ENCODE data around the gene BBS1.
"Not testable (repeated sequence)": the region's sequence is repeated elsewhere in the genome, so short reads cannot be mapped to it uniquely, and the experiment has no call there.

BBS1 gene

DNA sequence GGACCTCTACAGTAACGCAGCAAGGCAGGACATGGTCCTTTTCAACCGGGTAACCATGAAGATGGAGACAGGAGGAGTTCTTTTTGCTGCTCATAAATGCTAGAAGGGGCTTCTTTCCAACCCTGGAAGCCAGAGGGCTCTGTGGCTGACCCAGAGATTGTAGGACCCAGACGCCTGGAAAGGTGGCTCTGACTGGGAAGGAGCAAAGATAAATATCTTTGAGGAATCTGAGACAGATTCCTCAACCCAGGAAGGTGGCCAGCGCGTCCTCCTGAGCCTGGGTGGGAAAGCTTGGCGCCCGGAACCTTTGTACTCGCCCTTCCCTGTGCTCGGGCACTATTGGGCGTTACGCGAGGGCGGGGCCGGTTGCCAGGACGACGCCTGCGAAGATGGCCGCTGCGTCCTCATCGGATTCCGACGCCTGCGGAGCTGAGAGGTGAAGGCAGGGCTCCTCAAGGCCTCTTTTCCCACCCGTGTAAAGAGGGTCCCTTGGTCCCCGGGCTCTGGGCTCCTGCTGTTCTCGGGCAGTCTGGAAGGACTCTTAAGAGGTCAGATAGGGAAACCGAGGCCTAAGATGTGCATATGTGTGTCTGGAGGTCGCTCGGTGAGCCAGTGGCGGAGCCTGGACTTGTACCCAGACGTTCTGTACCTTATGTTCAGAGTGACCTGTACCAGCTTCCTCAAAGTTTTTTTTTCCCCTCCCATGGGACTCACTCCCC, at the start of gene BBS1:
BBS1 (plus strand) TSS at position 365 of the 719 bp plus-strand sequence; CDS start at position 390, 25 bp downstream.
- DNase-seq: peak; percentile 61

GRCh38 chr11:66462010-66462409, 48.4 kb upstream of the BBS1 start:
- no peak for DNase-seq

GRCh38 chr11:66462911-66463310, 47.5 kb upstream of the BBS1 start:
- DNase-seq: no peak

DNA sequence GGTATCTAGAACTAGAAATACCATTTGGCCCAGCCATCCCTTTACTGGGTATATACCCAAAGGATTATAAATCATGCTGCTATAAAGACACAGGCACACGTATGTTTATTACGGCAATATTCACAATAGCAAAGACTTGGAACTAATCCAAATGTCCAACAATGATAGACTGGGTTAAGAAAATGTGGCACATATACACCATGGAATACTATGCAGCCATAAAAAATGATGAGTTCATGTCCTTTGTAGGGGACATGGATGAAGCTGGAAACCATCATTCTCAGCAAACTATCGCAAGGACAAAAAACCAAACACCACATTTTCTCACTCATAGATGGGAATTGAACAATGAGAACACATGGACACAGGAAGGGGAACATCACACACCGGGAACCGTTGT, 46.3 kb upstream of the BBS1 start:
- not testable (repeated sequence) for DNase-seq

DNA sequence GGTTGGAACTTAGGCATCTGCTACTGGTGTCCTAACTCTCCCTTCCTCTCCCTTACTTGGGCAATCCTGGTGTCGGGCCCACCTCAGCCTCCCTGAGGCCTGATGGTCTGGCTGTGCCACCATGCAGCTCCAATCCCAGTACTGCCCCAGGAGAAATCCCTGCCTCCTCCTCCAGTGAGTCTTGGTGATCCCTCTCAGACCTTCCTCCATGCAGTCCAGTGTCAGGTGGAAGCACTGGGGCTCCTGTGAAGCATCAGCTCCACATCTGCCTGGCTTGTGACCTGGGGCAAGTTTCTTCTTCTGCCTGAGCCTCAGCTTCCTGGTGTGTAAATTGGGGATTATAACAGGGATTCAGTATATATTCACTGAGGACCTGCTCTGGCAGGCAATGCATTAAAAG, 45.5 kb upstream of the BBS1 start:
- no peak for DNase-seq

DNA sequence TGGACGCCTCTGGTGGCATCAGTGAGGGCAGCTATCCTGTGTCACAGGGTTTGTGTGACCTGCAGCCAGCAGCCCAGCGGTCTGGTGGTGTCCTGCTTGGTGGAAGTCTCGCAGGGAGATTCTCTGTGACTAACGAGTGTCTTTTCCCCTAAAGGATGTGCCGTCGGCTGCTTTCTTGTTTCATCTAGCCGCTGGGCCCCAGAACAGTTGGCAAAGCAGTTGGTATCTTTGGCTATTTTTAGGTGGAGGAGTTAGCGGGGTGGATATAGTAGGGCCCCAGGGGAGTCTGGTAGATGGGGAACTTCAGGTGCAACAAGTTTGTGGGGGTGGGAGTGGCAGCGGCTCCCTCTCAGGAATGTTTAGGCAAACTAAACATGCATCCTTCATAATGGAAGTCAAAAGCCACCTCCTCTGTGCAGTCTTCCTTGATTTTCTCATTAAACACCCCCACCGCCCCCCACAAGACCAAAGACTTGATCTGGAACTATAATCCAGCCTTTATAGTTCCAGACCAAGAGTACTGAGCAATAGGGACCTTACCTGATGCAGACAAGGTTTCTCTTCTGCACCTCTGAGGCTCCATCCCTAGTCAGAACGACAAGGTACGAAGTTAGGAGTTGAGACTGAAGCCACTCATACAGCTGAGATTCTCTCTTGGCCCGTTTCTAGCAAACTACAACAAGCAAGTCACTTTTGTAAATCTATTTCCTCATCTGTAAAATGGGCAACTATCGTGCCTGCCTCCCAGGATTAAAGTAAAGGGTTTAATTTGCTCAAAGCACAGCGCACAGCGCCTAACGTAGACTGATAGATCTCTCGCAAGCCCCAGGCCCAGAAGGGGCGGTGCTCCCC, 44.8 kb upstream of the BBS1 start:
- DNase-seq: peak; percentile 51

- peak; percentile 80 for DNase-seq
These were observed 44.0 kb upstream of the BBS1 start, which contains the start of gene PELI3 for GRCh38 chr11:66466225-66467033. TSS of gene PELI3 (plus strand) at chr11:66466905. CDS start at chr11:66468129, 1,224 bp downstream.

GRCh38 chr11:66467034-66467659, 43.3 kb upstream of the BBS1 start:
- DNase-seq: no peak

GRCh38 chr11:66467756-66468155, 42.7 kb upstream of the BBS1 start:
- peak; percentile 88 for DNase-seq

DNA sequence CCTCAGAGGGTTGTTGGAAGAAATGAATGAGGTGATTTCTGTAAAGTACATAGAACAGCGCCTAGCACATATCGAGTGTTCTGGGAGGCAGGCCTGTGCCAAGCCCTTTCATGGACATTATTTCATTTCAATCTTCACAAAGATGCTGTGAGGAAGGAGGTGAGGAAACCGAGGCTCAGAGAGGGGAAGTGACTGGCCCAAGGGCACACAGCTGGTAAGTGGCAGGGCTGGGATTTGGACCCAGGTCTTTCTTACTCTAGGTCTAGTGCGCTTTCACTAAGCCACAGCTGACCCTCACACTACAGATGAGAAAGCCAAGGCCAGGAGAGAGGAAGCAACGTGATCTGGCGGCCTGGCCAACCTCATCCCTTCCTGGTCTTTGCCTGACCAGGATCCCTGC, 41.7 kb upstream of the BBS1 start:
- no peak for DNase-seq

- DNase-seq: no peak
These were observed 41.0 kb upstream of the BBS1 start for GRCh38 chr11:66469441-66469840.

DNA sequence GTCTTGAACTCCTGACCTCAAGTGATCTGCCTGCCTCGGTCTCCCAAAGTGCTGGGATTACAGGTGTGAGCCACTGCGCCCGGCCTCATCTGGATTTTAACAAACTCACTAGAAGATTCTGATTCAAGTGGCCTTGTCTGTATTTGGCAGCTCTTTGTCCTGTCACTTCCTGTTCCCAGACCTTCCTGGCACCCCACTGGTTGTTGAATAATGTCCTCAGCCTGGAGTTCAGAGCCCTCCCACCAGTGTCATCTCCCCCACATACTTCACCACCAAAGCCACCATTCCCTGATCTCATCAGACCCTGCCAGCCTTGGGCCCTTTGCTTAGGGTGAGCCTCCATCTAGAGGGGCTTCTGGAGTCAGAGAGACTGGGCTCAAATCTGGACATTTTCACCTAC, 40.4 kb upstream of the BBS1 start:
- peak; percentile 28 for DNase-seq

DNA sequence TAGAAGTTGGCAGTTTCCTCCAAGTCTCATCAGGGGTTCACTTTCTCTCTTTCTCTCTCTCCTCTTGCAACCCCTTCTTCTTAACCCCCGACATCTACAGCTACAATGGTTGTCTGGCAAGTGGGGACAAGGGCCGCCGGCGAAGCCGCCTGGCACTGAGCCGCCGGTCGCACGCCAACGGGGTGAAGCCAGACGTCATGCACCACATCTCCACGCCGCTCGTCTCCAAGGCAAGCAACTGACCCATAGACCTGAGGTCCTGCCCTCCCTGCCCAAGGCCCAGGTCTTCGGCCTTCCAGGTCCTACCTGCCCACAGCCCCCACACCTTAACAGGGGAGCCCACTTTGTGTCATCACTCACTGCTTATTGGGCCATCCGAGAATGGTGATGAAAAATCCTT, 39.3 kb upstream of the BBS1 start:
- no peak for DNase-seq

- no peak for DNase-seq
These were observed 38.4 kb upstream of the BBS1 start for GRCh38 chr11:66472054-66472453.

- DNase-seq: no peak
These were observed 37.3 kb upstream of the BBS1 start for GRCh38 chr11:66473167-66473566.

- DNase-seq: no peak
These were observed 36.6 kb upstream of the BBS1 start for GRCh38 chr11:66473608-66474515.

DNA sequence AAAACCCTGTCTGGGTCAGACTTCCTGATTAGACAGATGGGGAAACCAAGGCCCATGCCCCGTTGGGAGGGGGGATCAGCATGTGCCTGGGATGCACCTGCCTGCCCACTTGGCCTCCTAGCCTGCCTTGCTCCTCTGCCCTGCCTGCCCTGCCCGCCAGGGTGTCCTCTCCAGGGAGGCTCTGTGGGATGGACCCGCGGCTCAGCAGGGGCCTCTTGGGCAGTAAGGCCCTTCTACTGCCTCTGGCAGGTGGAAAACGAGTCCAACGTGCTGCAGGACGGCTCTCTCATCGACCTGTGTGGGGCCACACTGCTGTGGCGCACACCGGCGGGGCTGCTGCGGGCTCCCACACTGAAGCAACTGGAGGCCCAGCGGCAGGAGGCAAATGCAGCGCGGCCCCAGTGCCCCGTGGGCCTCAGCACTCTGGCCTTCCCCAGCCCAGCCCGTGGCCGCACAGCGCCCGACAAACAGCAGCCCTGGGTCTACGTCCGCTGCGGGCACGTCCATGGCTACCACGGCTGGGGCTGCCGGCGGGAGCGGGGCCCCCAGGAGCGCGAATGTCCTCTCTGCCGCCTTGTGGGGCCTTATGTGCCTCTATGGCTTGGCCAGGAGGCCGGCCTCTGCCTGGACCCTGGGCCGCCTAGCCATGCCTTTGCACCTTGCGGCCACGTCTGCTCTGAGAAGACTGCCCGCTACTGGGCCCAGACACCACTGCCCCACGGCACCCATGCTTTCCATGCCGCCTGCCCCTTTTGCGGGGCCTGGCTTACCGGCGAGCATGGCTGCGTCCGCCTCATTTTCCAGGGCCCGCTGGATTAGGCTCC, 34.9 kb upstream of the BBS1 start:
- no peak for DNase-seq

DNA sequence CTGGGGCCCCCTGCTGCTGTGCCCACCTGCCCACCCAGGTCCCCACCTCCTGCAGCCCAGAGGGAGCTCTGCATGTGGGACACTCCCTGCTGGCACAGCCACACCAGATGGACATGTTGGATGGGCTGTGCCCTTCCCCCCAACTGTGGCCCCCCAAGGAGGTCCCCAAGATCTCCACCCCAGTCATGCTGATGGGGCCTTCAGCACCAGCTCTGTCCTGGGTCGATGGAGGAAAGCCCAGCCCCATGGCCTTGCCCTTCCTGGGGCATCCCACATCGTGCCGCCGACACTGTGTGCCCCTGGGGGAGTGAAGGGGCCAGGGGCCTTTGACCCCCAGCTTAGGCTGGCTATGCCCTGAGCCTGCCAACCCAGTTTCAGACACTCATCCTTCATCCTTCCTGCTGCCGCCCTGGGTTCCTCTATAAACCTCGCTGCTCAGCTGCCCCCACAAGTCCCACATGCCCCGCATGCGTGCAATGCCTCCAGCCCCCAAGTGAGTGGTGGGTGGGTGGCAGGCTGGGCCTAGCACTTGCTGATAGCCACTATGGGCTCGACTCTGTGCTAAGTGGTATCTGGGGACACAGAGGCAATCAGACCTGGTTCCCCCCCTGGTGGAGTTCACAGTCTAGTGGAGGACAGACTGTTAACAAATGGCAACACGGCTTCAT, 34.1 kb upstream of the BBS1 start:
- no peak for DNase-seq

DNA sequence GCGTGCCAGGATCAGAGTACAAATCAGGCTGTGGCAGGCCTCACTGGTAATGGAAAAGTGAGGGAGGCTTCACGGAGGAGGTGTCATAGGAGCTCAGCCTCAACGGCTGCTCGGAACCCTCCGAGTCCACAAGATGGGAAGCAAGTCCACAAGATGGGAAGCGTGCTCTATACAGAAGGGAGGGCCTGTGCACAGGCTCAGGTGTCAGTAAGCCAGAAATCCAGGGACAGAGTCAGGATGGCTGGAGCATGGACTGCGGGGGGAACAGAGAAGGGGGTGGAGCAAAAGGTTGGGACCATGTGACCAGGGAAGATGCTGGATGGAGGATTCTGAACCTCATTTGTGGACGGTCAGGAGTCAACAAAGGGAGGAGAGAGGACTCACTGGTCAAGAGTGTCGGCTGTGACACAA, 33.6 kb upstream of the BBS1 start:
- DNase-seq: no peak
